ENCODE results near the gene SLC24A3.

The SLC24A3 gene

GRCh38 chr20:19560881-19561480 lies 348.5 kb downstream of the SLC24A3 start:
- no peak for DNase-seq

- peak; percentile 85 for DNase-seq
These were observed 350.0 kb downstream of the SLC24A3 start for GRCh38 chr20:19562426-19562825.

GRCh38 chr20:19564261-19564660 lies 351.8 kb downstream of the SLC24A3 start:
- no peak for DNase-seq

- DNase-seq: no peak
These were observed 353.3 kb downstream of the SLC24A3 start for GRCh38 chr20:19565736-19566135.

GRCh38 chr20:19566226-19566945 lies 353.9 kb downstream of the SLC24A3 start:
- no peak for DNase-seq

GRCh38 chr20:19568128-19568527 lies 355.7 kb downstream of the SLC24A3 start:
- DNase-seq: no peak

- DNase-seq: no peak
These were observed 359.6 kb downstream of the SLC24A3 start for GRCh38 chr20:19571996-19572395.

- DNase-seq: no peak
These were observed 365.2 kb downstream of the SLC24A3 start for GRCh38 chr20:19577692-19578091.

GRCh38 chr20:19582782-19583181 lies 370.3 kb downstream of the SLC24A3 start:
- peak; percentile 8 for DNase-seq

- DNase-seq: peak; percentile 91
These were observed 371.2 kb downstream of the SLC24A3 start for GRCh38 chr20:19583532-19584175.

GRCh38 chr20:19588241-19588640 lies 375.8 kb downstream of the SLC24A3 start:
- peak; percentile 6 for DNase-seq

GRCh38 chr20:19588732-19589131 lies 376.3 kb downstream of the SLC24A3 start:
- DNase-seq: peak; percentile 8

- peak; percentile 37 for DNase-seq
These were observed 377.4 kb downstream of the SLC24A3 start for GRCh38 chr20:19589787-19590362.

GRCh38 chr20:19590382-19590781 lies 377.9 kb downstream of the SLC24A3 start:
- no peak for DNase-seq

- DNase-seq: no peak
These were observed 381.3 kb downstream of the SLC24A3 start for GRCh38 chr20:19593762-19594161.

GRCh38 chr20:19594896-19595295 lies 382.5 kb downstream of the SLC24A3 start:
- no peak for DNase-seq

GRCh38 chr20:19598117-19598850 lies 385.8 kb downstream of the SLC24A3 start:
- no peak for DNase-seq

- no peak for DNase-seq
These were observed 386.8 kb downstream of the SLC24A3 start for GRCh38 chr20:19599200-19599599.

GRCh38 chr20:19600042-19600441 lies 387.6 kb downstream of the SLC24A3 start:
- no peak for DNase-seq

GRCh38 chr20:19601126-19601810 lies 388.8 kb downstream of the SLC24A3 start:
- no peak for DNase-seq

- peak; percentile 14 for DNase-seq
These were observed 390.4 kb downstream of the SLC24A3 start for GRCh38 chr20:19602675-19603375.

- no peak for DNase-seq
These were observed 390.9 kb downstream of the SLC24A3 start for GRCh38 chr20:19603376-19603750.

Measured in eye (tissue), 1 donor.